Stimulated activated CD4-positive, alpha-beta T cell treated with anti-CD3 and anti-CD28 coated beads, Interleukin-2, amount 100 ng/mL, for 4 hours (primary cell): ENCODE data around the gene NPAS1.

Experiments used
- DNase-seq: peaks from one replicate; pipeline ENCODE4 v3.0.0-alpha.2; 2020; ENCODE audit warnings: low read depth

NPAS1 gene

DNA sequence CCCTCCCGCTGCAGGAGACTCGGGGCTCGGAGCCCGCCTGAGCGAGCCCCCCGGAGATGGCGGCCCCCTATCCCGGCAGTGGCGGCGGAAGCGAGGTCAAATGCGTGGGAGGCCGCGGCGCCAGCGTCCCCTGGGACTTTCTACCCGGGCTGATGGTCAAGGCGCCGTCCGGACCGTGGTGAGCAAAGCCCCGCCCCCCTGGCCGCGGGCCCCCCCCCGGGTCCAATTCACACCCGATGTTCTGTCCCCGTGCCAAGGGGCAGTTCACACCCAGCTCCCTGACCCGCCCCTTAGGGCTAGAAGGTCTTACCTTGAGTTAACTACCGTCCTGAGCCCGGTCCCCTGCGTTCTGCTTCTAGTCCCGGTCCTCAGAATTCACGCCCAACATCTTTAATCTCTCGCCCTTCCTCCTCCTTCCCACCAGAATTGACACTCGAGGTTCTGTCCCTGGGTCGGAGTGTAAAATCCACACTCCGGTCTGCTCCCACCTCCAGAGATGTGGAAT, 1.4 kb downstream of the NPAS1 start:
- DNase-seq, result no peak

- DNase-seq, result no peak
Observed at GRCh38 chr19:47021536-47022139, 2.0 kb downstream of the NPAS1 start.

- DNase-seq, result no peak
Observed at GRCh38 chr19:47022140-47022536, 2.5 kb downstream of the NPAS1 start.

DNA sequence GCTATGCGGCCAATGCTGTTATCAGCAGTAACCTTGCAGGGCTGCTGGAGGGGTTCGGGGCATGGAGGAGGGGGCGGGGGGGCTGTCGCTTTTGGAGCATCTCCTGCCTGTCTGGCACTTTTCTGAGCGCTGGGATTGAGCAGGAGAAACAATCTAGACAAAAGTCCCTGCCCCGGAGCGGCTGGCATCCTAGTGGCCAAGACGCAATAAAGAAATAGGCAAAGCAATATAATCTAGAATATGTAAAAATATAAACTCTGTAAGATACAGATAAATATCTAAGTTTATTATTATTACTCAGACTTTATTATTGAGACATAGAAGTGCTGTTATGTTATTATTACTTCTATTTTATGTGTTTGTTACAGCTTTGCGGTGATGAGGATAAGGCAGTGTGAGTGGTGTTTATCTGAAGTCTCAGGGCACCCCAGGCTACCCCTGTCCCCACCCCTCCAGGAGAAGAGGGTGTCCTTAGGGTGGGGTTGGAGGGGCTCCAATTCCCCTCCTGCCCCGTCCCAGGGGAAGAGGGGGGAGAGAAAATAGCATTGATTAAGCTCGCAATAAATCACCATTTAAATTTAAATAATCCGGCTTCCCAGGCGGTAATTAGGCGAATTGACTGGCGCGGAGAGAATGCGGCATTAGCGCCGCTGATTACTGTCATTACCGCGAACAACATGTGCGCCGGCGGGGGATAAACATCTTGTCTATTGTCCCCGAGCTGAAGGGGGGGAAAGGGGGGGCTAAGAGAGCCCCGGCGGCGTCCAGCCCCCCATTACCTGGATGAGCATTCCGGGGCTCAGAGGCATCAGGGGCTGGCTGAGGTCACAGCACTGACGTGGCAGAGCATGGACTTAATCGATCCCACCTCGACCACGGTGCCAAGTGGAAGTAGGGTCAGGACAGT, 3.2 kb downstream of the NPAS1 start:
- DNase-seq, result no peak

GRCh38 chr19:47023448-47023794, 3.8 kb downstream of the NPAS1 start:
- no peak for DNase-seq

DNA sequence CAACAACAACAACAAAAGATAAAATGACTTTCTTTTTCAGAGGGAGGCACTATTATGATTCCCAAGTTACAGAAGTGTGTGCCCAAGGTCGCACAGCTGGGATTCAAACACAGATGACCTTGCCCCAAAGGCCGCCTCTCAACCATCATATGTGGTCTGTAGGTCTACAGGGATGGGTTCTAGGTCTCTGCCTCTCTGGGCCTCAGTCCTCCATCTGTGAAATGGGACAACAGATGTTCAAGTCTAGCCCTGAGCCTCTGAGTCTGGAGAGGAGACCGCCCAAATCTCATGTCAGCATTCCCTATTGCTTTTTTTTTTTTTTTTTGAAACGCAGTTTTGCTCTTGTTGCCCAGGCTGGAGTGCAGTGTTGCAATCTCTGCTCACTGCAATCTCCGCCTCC, 4.9 kb downstream of the NPAS1 start:
- no peak for DNase-seq

GRCh38 chr19:47026156-47026555, 6.5 kb downstream of the NPAS1 start:
- DNase-seq, result no peak

DNA sequence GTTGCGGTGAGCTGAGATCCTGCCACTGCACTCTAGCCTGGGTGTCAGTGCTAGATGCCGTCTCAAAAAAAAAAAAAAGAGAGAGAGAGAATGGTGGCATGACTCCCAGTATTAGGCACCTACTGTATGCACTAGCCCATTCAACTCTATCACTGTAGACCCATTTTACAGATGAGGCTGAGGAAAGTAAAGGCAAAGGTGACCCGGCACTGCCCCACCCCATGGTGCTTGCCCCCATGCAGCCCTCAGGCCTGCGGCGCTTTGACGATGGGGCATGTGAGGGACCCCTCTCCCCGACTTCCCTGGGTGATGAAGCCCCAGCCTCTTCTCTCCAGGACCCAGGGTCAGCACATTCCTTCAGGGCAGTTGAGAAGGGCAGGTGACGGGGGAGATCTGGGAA, 7.3 kb downstream of the NPAS1 start:
- DNase-seq, result no peak

GRCh38 chr19:47027586-47028088, 8.0 kb downstream of the NPAS1 start:
- no peak for DNase-seq

DNA sequence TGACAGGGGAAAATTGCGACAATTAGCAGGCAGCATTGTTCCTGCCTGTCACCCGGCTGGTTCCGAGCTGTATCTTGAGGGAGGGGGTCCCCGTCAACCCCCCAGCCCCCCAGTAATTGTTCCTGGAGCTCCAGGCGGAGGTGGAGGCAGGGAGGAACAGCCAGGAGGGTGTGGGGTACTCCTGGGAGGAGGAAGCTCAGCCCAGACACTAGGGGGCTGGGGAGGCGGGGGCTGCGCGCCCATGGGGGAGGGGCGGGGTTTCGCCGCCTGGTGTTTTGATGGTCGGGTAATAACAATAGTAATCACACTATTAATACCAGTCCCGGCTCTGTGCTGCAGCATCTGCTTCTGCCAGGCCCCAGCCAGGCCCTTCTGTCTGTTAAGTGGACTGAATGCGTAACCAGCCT, 8.6 kb downstream of the NPAS1 start:
- DNase-seq, result no peak

- peak; percentile 62 for DNase-seq
Observed at GRCh38 chr19:47032171-47032811, 12.7 kb downstream of the NPAS1 start.

DNA sequence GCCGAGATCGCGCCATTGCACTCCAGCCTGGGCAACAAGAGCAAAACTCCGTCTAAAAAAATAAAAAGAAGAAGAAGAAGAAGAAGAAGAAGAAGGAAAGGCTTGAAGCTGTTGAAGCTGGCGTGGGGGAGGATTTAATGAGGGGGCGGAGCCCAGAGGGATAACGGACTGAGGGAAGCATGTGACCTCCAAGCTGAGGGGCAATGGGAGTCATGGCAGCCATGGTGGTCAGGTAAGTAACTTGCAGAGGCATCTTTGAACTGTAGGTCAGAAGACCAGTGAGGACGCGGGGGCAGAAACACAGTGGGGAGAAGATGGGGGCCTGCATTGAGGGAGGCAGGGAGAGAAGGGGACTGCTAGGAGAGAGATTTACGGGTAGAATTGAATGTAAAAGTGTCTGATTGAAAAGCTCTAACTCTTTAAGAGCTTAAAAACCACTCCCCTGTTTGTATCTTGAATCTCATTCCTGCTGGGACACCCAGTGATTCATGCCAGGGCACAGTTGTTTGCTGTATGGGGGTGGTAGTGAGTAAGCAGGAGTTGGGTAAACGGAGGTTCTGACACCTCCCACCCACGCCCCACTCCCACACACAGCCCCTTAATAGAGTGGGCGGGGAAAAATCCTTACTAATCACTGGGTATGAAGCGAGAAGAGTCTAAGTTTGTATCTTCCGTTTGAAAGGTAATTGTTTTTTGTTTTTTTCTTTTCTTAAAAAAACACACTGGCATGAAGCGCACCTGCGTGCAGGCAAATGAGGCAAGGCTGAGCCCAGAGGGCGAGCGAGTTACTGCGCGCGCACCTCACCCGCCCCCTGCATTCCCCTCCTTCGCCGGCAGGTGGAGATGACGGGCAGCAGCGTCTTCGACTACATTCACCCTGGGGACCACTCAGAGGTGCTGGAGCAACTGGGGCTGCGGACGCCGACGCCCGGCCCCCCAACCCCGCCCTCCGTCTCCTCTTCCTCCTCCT, 15.8 kb downstream of the NPAS1 start:
- peak; percentile 95 for DNase-seq

- DNase-seq, result no peak
Observed at GRCh38 chr19:47036097-47036651, 16.5 kb downstream of the NPAS1 start.

- DNase-seq, result no peak
Observed at GRCh38 chr19:47037766-47038165, 18.1 kb downstream of the NPAS1 start.

- no peak for DNase-seq
Observed at GRCh38 chr19:47039239-47039874, 19.7 kb downstream of the NPAS1 start.

GRCh38 chr19:47040869-47041268, 21.2 kb downstream of the NPAS1 start:
- no peak for DNase-seq

DNA sequence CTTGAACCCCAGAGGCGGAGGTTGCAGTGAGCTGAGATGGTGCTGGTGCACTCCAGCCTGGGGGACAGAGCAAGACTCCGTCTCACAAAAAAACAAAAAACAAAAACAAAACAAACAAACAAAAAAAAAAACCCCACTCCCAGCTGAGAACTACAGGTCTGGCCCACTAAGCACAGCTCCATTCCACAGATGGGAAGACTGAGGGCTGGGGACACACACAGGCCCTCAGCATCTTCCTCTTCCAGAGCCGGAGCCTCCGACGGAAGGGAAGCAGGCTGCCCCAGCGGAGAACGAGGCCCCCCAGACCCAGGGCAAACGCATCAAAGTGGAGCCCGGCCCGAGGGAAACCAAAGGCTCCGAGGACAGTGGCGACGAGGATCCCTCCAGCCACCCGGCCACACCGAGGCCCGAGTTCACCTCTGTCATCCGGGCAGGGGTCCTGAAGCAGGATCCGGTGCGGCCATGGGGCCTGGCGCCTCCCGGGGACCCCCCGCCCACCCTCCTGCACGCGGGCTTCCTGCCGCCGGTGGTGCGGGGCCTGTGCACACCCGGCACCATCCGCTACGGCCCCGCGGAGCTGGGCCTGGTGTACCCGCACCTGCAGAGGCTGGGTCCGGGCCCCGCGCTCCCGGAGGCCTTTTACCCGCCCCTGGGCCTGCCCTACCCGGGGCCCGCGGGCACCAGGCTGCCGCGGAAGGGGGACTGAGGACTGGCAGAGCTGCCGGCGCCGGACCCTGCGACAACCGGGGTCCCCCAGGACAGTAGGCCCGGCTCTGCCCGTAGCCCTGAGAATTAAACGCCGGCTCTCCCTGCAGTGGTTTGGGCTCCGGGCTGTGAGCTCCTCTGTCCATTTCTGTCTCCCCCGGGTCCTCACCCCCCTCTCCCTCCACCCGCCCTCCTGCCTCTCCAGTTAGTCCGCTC, 25.6 kb downstream of the NPAS1 start:
- no peak for DNase-seq

- DNase-seq, result no peak
Observed at GRCh38 chr19:47045867-47046470, 26.3 kb downstream of the NPAS1 start.

DNA sequence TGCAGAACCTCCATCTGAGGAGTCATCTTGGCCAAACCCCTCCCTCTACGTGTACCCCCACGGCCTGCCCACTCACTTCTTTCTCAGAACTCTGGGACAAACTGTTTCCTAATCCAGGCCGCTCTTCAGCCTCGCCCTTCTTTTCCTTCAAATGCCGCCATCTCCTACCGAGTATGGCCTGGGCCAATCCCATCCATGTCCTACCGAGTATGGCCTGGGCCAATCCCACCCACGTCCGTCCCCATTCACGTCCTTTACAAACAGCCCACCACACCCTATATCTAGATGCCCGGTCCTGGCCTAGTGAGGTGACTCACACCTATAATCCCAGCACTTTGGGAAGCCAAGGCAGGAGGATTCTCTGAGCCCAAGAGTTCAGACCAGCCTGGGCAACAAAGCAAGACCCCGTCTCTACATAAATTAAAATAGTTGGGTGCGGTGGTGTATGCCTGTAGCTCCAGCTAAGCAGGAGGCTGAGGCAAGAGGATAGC, 27.7 kb downstream of the NPAS1 start:
- DNase-seq, result no peak
